Stomach (tissue), 4 donors: ENCODE data around the gene IRAK1.

ENCODE experiments used
- CTCF ChIP-seq, 7 experiments: fragments of 450-650 bp in 4 of 7; fragments of 200-600 bp in 3 of 7; sonication (generic) in 3 of 7; IDR thresholded peaks; one replicate each; pipeline ENCODE4 v1.5.1; 2016 to 2019; ENCODE audit warnings: antibody characterized with exemption in 7 of 7, control low read depth in 2 of 7, mild to moderate bottlenecking in 1 of 7
- EP300 ChIP-seq: sonication (generic); formaldehyde crosslinking; IDR thresholded peaks from one replicate; pipeline ENCODE4 v1.6.1; 2017; ENCODE audit warnings: antibody characterized with exemption

- no peak for TF ChIP-seq EP300
- no peak for TF ChIP-seq CTCF (IDR thresholded peaks at IDR 0.05)
Measured at GRCh38 chrX:153968255-153968654, 51.4 kb downstream of the IRAK1 start.
